ENCODE data around the gene MIOS. TPM values are rescaled to one million over a fixed set of nuclear protein-coding genes. Genes with fewer than 3 reads are reported as not detected.
"Not testable (repeated sequence)": the region's sequence is repeated elsewhere in the genome, so short reads cannot be mapped to it uniquely, and the experiment has no call there.

Gene MIOS
- polyA plus RNA-seq, 1 experiment: 11.8 TPM

DNA sequence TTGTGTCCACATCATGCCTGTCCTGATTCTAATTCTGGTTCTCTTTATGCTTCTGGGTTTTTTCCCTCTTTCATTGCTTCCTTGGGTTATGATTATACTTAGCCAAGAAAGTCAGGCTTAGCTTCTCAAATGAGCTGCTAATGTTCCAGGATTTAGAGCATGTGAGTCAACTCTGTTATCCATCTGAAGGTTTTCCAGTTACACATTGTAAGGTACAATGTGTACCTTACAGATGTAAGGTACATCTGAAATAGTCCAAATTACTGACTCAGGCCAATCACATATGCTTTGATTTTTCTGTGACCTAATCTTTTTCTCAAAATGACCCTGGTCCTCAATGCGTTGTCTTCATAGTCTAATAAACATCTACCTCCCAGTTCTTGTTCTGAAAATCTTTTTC is 13.3 kb upstream of the MIOS start:
- H3K4me3 ChIP-seq (ENCODE audit: low read depth, low read length): no peak overlapping the region
- TF ChIP-seq CTCF (IDR thresholded peaks at IDR 0.05; ENCODE audit: insufficient read depth, low read depth, low read length): no peak
- no peak for DNase-seq (ENCODE audit: low read depth)
- POLR2A ChIA-PET: no interaction called here
- no peaks in the 10 kb centered on the region for H3K36me3 ChIP-seq (ENCODE audit: control insufficient read depth, insufficient read depth, low read length)
- CTCF ChIA-PET: interaction anchor here (2.4 kb wide), 1 partner anchor 12 kb away, joined by 7 read pairs; no protein-coding TSS in a partner anchor
- H3K27me3 ChIP-seq (ENCODE audit: control insufficient read depth, insufficient read depth, low read length): no peaks in the 10 kb centered on the region

DNA sequence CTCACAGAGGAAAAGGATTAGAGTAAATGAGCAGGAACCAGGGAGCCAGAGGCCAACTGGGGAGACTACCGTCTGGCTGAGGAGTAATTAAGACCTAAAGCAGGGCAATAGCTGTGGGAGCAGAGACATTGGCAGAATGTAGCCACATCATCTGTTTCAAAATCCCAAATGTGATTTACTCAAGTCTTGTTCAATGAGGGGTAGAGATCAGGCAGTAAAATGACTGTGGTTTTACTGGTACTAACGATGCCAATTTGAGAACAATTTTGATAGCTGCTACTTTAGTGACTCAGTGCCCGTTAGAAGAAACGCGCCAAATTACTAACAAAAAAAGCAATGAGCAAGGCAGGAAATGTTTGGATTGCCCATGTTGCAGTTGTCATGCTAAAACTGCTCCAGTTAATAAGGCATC is 12.7 kb upstream of the MIOS start:
- H3K36me3 ChIP-seq (ENCODE audit: control insufficient read depth, insufficient read depth, low read length): no peaks in the 10 kb centered on the region
- DNase-seq (ENCODE audit: low read depth): peak; percentile 70
- ChIA-PET CTCF (interaction anchor here (1.2 kb wide), 1 partner anchor 10 kb away, joined by 3 read pairs; no protein-coding TSS in a partner anchor), POLR2A (interaction anchor here (0.6 kb wide), 1 partner anchor 895 kb away, joined by 6 read pairs; no protein-coding TSS in a partner anchor)
- no peaks in the 10 kb centered on the region for H3K27me3 ChIP-seq (ENCODE audit: control insufficient read depth, insufficient read depth, low read length)
- no peak for TF ChIP-seq CTCF (IDR thresholded peaks at IDR 0.05; ENCODE audit: insufficient read depth, low read depth, low read length)
- no peak overlapping the region for H3K4me3 ChIP-seq (ENCODE audit: low read depth, low read length)

- POLR2A ChIA-PET: interaction anchor here (0.8 kb wide), 1 partner anchor 120 kb away, joined by 3 read pairs; no protein-coding TSS in a partner anchor
- CTCF ChIA-PET: interaction anchor here (1.2 kb wide), 1 partner anchor 10 kb away, joined by 3 read pairs; no protein-coding TSS in a partner anchor
- H3K36me3 ChIP-seq (ENCODE audit: control insufficient read depth, insufficient read depth, low read length): no peaks in the 10 kb centered on the region
- no peak overlapping the region for H3K4me3 ChIP-seq (ENCODE audit: low read depth, low read length)
- no peak for TF ChIP-seq CTCF (IDR thresholded peaks at IDR 0.05; ENCODE audit: insufficient read depth, low read depth, low read length)
- DNase-seq (ENCODE audit: low read depth): no peak
- H3K27me3 ChIP-seq (ENCODE audit: control insufficient read depth, insufficient read depth, low read length): no peaks in the 10 kb centered on the region
Observed at GRCh38 chr7:7554649-7555575, 11.8 kb upstream of the MIOS start.

GRCh38 chr7:7556852-7557251 is 9.8 kb upstream of the MIOS start:
- ChIA-PET POLR2A (no interaction called here), CTCF (interaction anchor here (0.6 kb wide), 1 partner anchor 78 kb away, joined by 3 read pairs; no protein-coding TSS in a partner anchor)
- no peak for TF ChIP-seq CTCF (IDR thresholded peaks at IDR 0.05; ENCODE audit: insufficient read depth, low read depth, low read length)
- Histone ChIP-seq H3K27me3 (ENCODE audit: control insufficient read depth, insufficient read depth, low read length) (no peaks in the 10 kb centered on the region), H3K36me3 (ENCODE audit: control insufficient read depth, insufficient read depth, low read length) (no peaks in the 10 kb centered on the region), H3K4me3 (ENCODE audit: low read depth, low read length) (no peak overlapping the region)
- DNase-seq (ENCODE audit: low read depth): no peak

DNA sequence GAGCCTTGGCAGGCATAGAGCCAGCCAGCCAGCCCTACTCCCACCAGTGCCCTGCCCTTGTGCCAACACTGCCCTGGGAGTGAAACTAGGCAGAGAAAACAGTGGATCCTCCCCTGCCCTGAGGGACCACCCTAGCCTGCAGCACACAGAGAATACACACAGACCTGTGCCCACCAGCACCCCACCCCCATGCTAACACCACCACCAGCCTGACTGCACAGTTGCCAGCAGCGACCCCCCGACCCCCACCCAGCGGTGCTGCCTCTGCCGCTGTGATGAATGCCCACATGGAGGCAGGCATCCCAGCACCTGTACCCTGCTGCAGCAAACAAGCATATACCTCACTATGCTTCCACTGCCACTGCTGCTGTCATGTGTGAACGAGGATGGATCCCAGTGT is 9.4 kb upstream of the MIOS start:
- no peak for DNase-seq (ENCODE audit: low read depth)
- no peaks in the 10 kb centered on the region for H3K27me3 ChIP-seq (ENCODE audit: control insufficient read depth, insufficient read depth, low read length)
- H3K4me3 ChIP-seq (ENCODE audit: low read depth, low read length): no peak overlapping the region
- TF ChIP-seq CTCF (IDR thresholded peaks at IDR 0.05; ENCODE audit: insufficient read depth, low read depth, low read length): no peak
- POLR2A ChIA-PET: no interaction called here
- no peaks in the 10 kb centered on the region for H3K36me3 ChIP-seq (ENCODE audit: control insufficient read depth, insufficient read depth, low read length)
- CTCF ChIA-PET: interaction anchor here (0.6 kb wide), 1 partner anchor 79 kb away, joined by 3 read pairs; no protein-coding TSS in a partner anchor

GRCh38 chr7:7561591-7561990 is 5.1 kb upstream of the MIOS start:
- H3K4me3 ChIP-seq (ENCODE audit: low read depth, low read length); H3K36me3 ChIP-seq (ENCODE audit: control insufficient read depth, insufficient read depth, low read length); POLR2A ChIA-PET; H3K27me3 ChIP-seq (ENCODE audit: control insufficient read depth, insufficient read depth, low read length); DNase-seq (ENCODE audit: low read depth): not testable (repeated sequence)
- CTCF ChIA-PET: interaction anchor here (0.6 kb wide), 1 partner anchor 35 kb away, joined by 3 read pairs; no protein-coding TSS in a partner anchor
